Liver (tissue), 9 donors: ENCODE data around the gene EPB41L3. TPM values are rescaled to one million over a fixed set of nuclear protein-coding genes. Genes with fewer than 3 reads are reported as not detected.

ENCODE experiments used
- DNase-seq: peaks from one replicate; pipeline ENCODE4 v3.0.0-alpha.2; 2017; ENCODE audit warnings: low spot score
- H3K27ac ChIP-seq, 2 donors: one replicate each; pipeline ENCODE4 v1.7.0; 2013; ENCODE audit warnings: inconsistent platforms in 2 of 2, low read length in 2 of 2, control low read depth in 1 of 2, low read depth in 1 of 2, mild to moderate bottlenecking in 1 of 2
- H3K27me3 ChIP-seq, 4 donors: one replicate each; pipeline versions ENCODE4 v1.6.1 to v1.7.0; 2013; ENCODE audit warnings: low read length in 3 of 4, inconsistent platforms in 1 of 4, mild to moderate bottlenecking in 1 of 4, moderate library complexity in 1 of 4; ENCODE audit not compliant: control insufficient read depth in 4 of 4, insufficient read depth in 4 of 4
- H3K36me3 ChIP-seq, 4 donors: one replicate each; pipeline versions ENCODE4 v1.6.1 to v1.7.0; 2013; ENCODE audit warnings: low read length in 3 of 4, mild to moderate bottlenecking in 3 of 4, low read depth in 1 of 4, moderate library complexity in 1 of 4; ENCODE audit not compliant: control insufficient read depth in 4 of 4, insufficient read depth in 3 of 4
- H3K4me1 ChIP-seq, 4 donors: one replicate each; pipeline versions ENCODE4 v1.6.1 to v1.7.0; 2013; ENCODE audit warnings: low read length in 3 of 4, mild to moderate bottlenecking in 3 of 4, moderate library complexity in 1 of 4; ENCODE audit not compliant: control insufficient read depth in 4 of 4, insufficient read depth in 4 of 4
- H3K4me3 ChIP-seq, 3 donors: one replicate each; pipeline versions ENCODE4 v1.6.1 to v1.7.0; 2013; ENCODE audit warnings: low read length in 3 of 3, control low read depth in 1 of 3, low read depth in 1 of 3, mild to moderate bottlenecking in 1 of 3
- H3K9ac ChIP-seq, 2 donors: one replicate each; pipeline ENCODE4 v1.7.0; 2013; ENCODE audit warnings: low read length in 2 of 2, mild to moderate bottlenecking in 2 of 2, moderate library complexity in 2 of 2, control low read depth in 1 of 2, low read depth in 1 of 2
- H3K9me3 ChIP-seq, 4 donors: one replicate each; pipeline versions ENCODE4 v1.6.1 to v1.7.0; 2013; ENCODE audit warnings: low read length in 3 of 4; ENCODE audit not compliant: control insufficient read depth in 4 of 4
- EGR1 ChIP-seq, 2 donors: IDR thresholded peaks; 2 replicates each; pipeline ENCODE4 v1.6.1; 2016 to 2018; ENCODE audit warnings: antibody characterized with exemption in 2 of 2, low read depth in 2 of 2
- FOXA1 ChIP-seq: IDR thresholded peaks from 2 replicates; pipeline ENCODE4 v1.6.1; 2016; ENCODE audit warnings: antibody characterized with exemption
- FOXA2 ChIP-seq: IDR thresholded peaks from 2 replicates; pipeline ENCODE4 v1.6.1; 2016; ENCODE audit warnings: antibody characterized with exemption
- GABPA ChIP-seq, 2 donors: IDR thresholded peaks in 1 of 2; conservative IDR thresholded peaks in 1 of 2; 2 replicates each; pipeline ENCODE4 v1.6.1; 2016; ENCODE audit warnings: antibody characterized with exemption in 2 of 2, mild to moderate bottlenecking in 1 of 2, moderate library complexity in 1 of 2
- HNF4A ChIP-seq, 2 donors: conservative IDR thresholded peaks; 2 replicates each; pipeline ENCODE4 v1.6.1; 2016; ENCODE audit warnings: antibody characterized with exemption in 2 of 2, mild to moderate bottlenecking in 2 of 2
- HNF4G ChIP-seq: IDR thresholded peaks from 2 replicates; pipeline ENCODE4 v1.6.1; 2016; ENCODE audit warnings: antibody characterized with exemption
- JUND ChIP-seq, 2 donors: IDR thresholded peaks; 2 replicates each; pipeline ENCODE4 v1.6.1; 2016; ENCODE audit warnings: antibody characterized with exemption in 2 of 2
- NR2F2 ChIP-seq: IDR thresholded peaks from 2 replicates; pipeline ENCODE4 v1.6.1; 2016; ENCODE audit warnings: antibody characterized with exemption
- RAD21 ChIP-seq, 2 donors: IDR thresholded peaks; 2 replicates each; pipeline ENCODE4 v1.6.1; 2016; ENCODE audit warnings: antibody characterized with exemption in 2 of 2, mild to moderate bottlenecking in 2 of 2
- RXRA ChIP-seq, 2 donors: IDR thresholded peaks; 2 replicates each; pipeline ENCODE4 v1.6.1; 2017 to 2018; ENCODE audit warnings: antibody characterized with exemption in 2 of 2, mild to moderate bottlenecking in 1 of 2
- SP1 ChIP-seq: IDR thresholded peaks from 2 replicates; pipeline ENCODE4 v1.6.1; 2018; ENCODE audit warnings: antibody characterized with exemption, mild to moderate bottlenecking
- TAF1 ChIP-seq: conservative IDR thresholded peaks from 2 replicates; pipeline ENCODE4 v1.6.1; 2016; ENCODE audit warnings: antibody characterized with exemption, mild to moderate bottlenecking
- YY1 ChIP-seq: IDR thresholded peaks from 2 replicates; pipeline ENCODE4 v1.6.1; 2016; ENCODE audit warnings: antibody characterized with exemption, mild to moderate bottlenecking
- ZBTB33 ChIP-seq: IDR thresholded peaks from 2 replicates; pipeline ENCODE4 v1.6.1; 2016; ENCODE audit warnings: antibody characterized with exemption
- WGBS: extraction: QIAGEN DNeasy Blood & Tissue Kit; methylation state at CpG from one replicate; pipeline ENCODE4 v1.1.7; 2013; 5-methylcytosine and 5-hydroxymethylcytosine counted together
- polyA plus RNA-seq, 2 donors: library from polyadenylated mRNA; stranded (reverse) in 1 of 2; unstranded in 1 of 2; fragments of 200-250 nt in 1 of 2; fragments of >200 nt in 1 of 2; fragmentation: Nextera tagmentation in 1 of 2; extraction: Ambion mirVana in 1 of 2; gene quantifications; one replicate each; pipeline versions ENCODE4 v1.2.1 to v1.2.3, GENCODE V29; 2013 to 2015
- total RNA-seq, 2 donors: library from RNA; depleted of rRNA; stranded (reverse); fragments of >200 nt; gene quantifications; one replicate each; pipeline ENCODE4 v1.2.3, GENCODE V29; 2014
- TF ChIP-seq, protein P1 (sequence below): IDR thresholded peaks from 2 replicates; pipeline ENCODE4 v1.6.1; 2016; ENCODE audit warnings: antibody characterized with exemption, mild to moderate bottlenecking
- TF ChIP-seq, protein P2 (sequence below): IDR thresholded peaks from 2 replicates; pipeline ENCODE4 v1.6.1; 2016; ENCODE audit warnings: antibody characterized with exemption
- TF ChIP-seq, protein P3 (sequence below): IDR thresholded peaks from 2 replicates; pipeline ENCODE4 v1.6.1; 2016; ENCODE audit warnings: antibody characterized with exemption
- TF ChIP-seq, protein P4 (sequence below): fragments of 150-350 bp; IDR thresholded peaks from 2 replicates; pipeline ENCODE4 v1.5.1; 2017; ENCODE audit warnings: improper control_type of control experiment, low read depth, low read length; ENCODE audit not compliant: missing input control
- donor health status: healthy.
- donor health status: healthy.
- donor health status: healthy.
- donor health status: healthy.
- donor health status: healthy.

The EPB41L3 gene
- total and polyA plus RNA-seq, 4 donors = 1.4 to 14.5 (median 5.1) TPM

DNA sequence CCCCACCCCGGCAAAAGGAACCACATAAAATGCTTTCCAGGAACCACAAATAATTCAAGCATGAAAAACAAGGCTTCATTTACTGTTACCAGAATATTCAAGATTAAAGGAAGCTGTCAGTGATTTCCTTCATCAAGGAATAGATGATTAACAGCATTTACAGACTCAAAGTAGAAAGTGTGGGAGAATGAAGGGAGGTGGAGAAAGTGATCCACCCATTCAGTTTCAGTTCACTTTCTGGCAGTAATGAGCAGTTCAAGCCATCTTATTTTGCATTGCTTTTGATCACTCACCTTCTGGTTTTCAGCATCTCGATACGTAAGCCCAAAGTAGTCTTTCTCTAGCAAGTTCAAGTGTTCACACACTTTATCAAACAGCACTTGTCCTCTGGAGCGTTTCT is 99.0 kb downstream of the EPB41L3 start:
- no peak overlapping the region for H3K9ac ChIP-seq
- 79% methylated on average over 4 of the region's 4 CpGs for WGBS
- no peak for DNase-seq

More for the DNA sequence above, 99.0 kb downstream of the EPB41L3 start:
- no peaks in the 10 kb centered on the region for H3K4me1 ChIP-seq
- H3K27ac ChIP-seq = no peak overlapping the region
- H3K36me3 ChIP-seq = no peaks in the 10 kb centered on the region
- H3K27me3 ChIP-seq = no peaks in the 10 kb centered on the region
- TF ChIP-seq SP1 (no peak), FOXA1 (no peak), NR2F2 (no peak), JUND (IDR thresholded peaks at IDR 0.05) (no peak), HNF4A (conservative IDR thresholded peaks at IDR 0.05) (no peak), YY1 (no peak), EGR1 (IDR thresholded peaks at IDR 0.05; ENCODE audit: low read depth in 2 of 2) (no peak), TAF1 (no peak), HNF4G (no peak), GABPA (IDR thresholded peaks at IDR 0.05 in 1 of 2, conservative IDR thresholded peaks at IDR 0.05 in 1 of 2) (no peak), ZBTB33 (no peak), FOXA2 (no peak), RAD21 (IDR thresholded peaks at IDR 0.05) (no peak), RXRA (IDR thresholded peaks at IDR 0.05) (no peak)
- TF ChIP-seq, protein P1, sequence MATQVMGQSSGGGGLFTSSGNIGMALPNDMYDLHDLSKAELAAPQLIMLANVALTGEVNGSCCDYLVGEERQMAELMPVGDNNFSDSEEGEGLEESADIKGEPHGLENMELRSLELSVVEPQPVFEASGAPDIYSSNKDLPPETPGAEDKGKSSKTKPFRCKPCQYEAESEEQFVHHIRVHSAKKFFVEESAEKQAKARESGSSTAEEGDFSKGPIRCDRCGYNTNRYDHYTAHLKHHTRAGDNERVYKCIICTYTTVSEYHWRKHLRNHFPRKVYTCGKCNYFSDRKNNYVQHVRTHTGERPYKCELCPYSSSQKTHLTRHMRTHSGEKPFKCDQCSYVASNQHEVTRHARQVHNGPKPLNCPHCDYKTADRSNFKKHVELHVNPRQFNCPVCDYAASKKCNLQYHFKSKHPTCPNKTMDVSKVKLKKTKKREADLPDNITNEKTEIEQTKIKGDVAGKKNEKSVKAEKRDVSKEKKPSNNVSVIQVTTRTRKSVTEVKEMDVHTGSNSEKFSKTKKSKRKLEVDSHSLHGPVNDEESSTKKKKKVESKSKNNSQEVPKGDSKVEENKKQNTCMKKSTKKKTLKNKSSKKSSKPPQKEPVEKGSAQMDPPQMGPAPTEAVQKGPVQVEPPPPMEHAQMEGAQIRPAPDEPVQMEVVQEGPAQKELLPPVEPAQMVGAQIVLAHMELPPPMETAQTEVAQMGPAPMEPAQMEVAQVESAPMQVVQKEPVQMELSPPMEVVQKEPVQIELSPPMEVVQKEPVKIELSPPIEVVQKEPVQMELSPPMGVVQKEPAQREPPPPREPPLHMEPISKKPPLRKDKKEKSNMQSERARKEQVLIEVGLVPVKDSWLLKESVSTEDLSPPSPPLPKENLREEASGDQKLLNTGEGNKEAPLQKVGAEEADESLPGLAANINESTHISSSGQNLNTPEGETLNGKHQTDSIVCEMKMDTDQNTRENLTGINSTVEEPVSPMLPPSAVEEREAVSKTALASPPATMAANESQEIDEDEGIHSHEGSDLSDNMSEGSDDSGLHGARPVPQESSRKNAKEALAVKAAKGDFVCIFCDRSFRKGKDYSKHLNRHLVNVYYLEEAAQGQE = no peak
- TF ChIP-seq, protein P2, sequence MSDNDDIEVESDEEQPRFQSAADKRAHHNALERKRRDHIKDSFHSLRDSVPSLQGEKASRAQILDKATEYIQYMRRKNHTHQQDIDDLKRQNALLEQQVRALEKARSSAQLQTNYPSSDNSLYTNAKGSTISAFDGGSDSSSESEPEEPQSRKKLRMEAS = no peak
- TF ChIP-seq, protein P3, sequence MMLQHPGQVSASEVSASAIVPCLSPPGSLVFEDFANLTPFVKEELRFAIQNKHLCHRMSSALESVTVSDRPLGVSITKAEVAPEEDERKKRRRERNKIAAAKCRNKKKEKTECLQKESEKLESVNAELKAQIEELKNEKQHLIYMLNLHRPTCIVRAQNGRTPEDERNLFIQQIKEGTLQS = no peak
- TF ChIP-seq, protein P4, sequence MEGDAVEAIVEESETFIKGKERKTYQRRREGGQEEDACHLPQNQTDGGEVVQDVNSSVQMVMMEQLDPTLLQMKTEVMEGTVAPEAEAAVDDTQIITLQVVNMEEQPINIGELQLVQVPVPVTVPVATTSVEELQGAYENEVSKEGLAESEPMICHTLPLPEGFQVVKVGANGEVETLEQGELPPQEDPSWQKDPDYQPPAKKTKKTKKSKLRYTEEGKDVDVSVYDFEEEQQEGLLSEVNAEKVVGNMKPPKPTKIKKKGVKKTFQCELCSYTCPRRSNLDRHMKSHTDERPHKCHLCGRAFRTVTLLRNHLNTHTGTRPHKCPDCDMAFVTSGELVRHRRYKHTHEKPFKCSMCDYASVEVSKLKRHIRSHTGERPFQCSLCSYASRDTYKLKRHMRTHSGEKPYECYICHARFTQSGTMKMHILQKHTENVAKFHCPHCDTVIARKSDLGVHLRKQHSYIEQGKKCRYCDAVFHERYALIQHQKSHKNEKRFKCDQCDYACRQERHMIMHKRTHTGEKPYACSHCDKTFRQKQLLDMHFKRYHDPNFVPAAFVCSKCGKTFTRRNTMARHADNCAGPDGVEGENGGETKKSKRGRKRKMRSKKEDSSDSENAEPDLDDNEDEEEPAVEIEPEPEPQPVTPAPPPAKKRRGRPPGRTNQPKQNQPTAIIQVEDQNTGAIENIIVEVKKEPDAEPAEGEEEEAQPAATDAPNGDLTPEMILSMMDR = no peak
- H3K9me3 ChIP-seq = no peaks in the 10 kb centered on the region
- H3K4me3 ChIP-seq = no peak overlapping the region
